ENCODE data around the gene PPIP5K1.

DNA sequence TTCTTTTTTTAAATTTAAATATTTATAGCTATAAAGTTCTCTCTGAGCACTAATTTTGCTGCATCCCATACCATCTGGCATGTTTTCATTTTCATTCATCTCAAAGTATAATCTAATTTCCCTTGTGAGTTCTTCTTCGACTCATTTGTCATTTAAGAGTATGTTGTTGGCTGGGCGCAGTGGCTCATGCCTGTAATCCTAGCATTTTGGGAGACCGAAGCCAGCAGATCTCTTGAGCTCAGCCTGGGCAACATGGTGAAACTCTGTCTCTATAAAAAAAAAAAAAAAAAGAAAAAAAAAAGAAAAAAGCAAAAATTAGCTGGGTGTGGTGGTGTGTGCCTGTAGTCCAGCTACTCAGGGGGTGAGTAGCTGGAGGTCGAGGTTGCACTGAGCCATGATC lies 37.8 kb downstream of the PPIP5K1 start:
- TF ChIP-seq, protein P1, sequence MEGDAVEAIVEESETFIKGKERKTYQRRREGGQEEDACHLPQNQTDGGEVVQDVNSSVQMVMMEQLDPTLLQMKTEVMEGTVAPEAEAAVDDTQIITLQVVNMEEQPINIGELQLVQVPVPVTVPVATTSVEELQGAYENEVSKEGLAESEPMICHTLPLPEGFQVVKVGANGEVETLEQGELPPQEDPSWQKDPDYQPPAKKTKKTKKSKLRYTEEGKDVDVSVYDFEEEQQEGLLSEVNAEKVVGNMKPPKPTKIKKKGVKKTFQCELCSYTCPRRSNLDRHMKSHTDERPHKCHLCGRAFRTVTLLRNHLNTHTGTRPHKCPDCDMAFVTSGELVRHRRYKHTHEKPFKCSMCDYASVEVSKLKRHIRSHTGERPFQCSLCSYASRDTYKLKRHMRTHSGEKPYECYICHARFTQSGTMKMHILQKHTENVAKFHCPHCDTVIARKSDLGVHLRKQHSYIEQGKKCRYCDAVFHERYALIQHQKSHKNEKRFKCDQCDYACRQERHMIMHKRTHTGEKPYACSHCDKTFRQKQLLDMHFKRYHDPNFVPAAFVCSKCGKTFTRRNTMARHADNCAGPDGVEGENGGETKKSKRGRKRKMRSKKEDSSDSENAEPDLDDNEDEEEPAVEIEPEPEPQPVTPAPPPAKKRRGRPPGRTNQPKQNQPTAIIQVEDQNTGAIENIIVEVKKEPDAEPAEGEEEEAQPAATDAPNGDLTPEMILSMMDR (IDR thresholded peaks at IDR 0.05) = no peak
- TF ChIP-seq EP300 (IDR thresholded peaks at IDR 0.05) (no peak), POLR2A (IDR thresholded peaks at IDR 0.05) (no peak)

All from ovary (tissue), 3 donors.